GM12864 (cell line): ENCODE results near the gene KRTAP4-9.
"Not testable (repeated sequence)": the region's sequence is repeated elsewhere in the genome, so short reads cannot be mapped to it uniquely, and the experiment has no call there.

ENCODE experiments used
- DNase-seq: peaks from one replicate; pipeline ENCODE4 v3.0.0-alpha.2; 2011; ENCODE audit warnings: low read depth
- H3K4me3 ChIP-seq: 2 replicates; pipeline ENCODE4 v1.5.1; 2011; ENCODE audit warnings: mild to moderate bottlenecking, low read depth, low read length, control low read depth
- TF ChIP-seq, protein P1 (sequence below): IDR thresholded peaks from 2 replicates; pipeline ENCODE4 v1.5.1; 2011; ENCODE audit warnings: low read depth, mild to moderate bottlenecking, moderate library complexity, low read length, control low read depth, inconsistent platforms; ENCODE audit errors: missing control alignments

The KRTAP4-9 gene

DNA sequence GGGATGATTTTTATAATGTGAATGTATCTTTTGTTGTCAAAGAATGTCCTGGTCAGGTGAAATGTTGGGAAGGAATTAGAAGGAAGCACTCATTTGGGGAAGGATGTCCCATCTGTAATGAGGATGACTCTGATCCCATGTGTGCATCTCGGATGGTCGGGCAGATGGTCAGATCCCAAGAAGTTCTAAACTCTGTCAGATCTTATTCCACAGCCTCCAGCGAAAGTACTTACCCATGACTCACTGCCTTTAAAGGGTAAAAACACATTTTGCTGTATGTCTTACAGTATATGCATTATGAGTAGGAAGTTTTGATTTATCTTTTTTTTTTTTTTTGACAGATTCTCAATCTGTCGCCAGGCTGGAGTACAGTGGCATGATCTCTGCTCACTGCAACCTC lies 13.5 kb downstream of the KRTAP4-9 start:
- DNase-seq = no peak
- H3K4me3 ChIP-seq = no peak overlapping the region
- TF ChIP-seq, protein P1, sequence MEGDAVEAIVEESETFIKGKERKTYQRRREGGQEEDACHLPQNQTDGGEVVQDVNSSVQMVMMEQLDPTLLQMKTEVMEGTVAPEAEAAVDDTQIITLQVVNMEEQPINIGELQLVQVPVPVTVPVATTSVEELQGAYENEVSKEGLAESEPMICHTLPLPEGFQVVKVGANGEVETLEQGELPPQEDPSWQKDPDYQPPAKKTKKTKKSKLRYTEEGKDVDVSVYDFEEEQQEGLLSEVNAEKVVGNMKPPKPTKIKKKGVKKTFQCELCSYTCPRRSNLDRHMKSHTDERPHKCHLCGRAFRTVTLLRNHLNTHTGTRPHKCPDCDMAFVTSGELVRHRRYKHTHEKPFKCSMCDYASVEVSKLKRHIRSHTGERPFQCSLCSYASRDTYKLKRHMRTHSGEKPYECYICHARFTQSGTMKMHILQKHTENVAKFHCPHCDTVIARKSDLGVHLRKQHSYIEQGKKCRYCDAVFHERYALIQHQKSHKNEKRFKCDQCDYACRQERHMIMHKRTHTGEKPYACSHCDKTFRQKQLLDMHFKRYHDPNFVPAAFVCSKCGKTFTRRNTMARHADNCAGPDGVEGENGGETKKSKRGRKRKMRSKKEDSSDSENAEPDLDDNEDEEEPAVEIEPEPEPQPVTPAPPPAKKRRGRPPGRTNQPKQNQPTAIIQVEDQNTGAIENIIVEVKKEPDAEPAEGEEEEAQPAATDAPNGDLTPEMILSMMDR = no peak

DNA sequence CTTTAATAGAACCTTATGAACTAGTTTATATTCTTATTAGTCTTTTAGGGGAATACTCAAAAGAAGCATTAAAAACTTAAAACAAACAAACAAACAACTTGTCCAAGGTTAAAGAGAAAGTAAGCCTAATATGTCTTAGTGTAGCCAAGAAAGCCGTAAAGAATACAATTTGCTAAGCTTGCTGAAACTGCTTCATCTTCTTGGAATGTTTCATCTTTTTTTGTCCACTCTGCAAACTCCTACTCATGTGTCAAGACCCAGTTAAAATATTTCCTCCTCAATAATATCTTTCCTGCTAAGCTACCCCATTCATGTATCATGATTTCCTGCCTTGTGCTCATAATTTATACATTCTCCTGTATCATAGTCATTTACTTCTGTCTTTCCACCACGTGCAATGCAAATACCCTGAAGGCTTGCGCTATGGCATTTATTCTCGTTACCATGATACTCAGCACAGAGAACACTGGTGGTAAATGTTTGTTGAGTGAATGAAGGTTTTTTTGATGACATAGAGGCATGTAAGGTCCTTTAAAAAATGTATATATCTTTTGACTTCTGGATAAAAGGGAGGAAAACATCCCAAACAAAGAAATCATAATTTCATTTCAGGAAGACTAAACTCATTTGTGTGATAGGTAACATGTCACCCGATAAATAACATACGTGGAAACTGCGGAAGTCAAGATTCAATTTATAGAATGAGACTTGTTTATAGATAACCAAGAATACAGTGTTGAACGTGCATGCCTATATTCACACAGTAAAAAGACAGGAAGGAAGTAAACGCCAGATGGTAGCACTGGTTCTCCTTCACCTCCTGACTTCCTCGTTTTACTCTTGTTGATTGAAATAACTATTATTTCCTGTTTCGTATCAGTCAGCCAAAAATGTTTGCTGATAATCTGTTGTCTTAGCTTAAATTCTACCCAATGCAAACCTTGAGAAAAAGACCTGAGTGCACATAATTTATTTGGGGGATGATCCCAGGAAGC lies 14.8 kb downstream of the KRTAP4-9 start:
- not testable (repeated sequence) for DNase-seq, H3K4me3 ChIP-seq

GRCh38 chr17:41121742-41122141 lies 16.6 kb downstream of the KRTAP4-9 start:
- TF ChIP-seq, protein P1 = no peak
- no peak for DNase-seq
- H3K4me3 ChIP-seq = no peak overlapping the region

DNA sequence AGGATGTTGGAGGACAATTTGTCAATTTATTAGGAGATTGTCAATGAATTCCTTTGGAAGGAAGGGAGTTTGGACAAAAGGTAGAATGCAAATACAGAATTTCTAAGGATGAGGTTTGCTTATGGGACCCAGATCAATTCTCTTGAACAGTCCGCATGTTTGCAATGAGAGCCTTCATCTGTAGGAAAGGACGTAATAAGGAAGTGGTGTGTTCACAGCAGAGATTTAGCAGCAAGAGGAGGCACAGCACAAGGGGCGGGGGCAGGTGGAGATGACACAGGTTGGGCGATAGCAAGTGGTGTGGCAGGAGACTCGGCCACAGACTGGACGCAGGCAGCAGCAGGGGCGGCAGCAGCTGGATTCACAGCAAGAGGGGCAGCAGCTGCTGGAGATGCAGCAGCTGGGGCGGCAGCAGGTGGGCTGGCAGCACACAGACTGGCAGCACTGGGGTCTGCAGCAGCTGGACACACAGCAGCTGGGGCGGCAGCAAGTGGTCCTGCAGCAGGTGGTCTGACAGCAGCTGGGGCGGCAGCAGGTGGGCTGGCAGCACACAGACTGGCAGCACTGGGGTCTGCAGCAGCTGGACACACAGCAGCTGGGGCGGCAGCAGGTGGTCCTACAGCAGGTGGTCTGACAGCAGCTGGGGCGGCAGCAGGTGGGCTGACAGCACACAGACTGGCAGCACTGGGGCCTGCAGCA lies 18.3 kb downstream of the KRTAP4-9 start:
- not testable (repeated sequence) for DNase-seq, H3K4me3 ChIP-seq

DNA sequence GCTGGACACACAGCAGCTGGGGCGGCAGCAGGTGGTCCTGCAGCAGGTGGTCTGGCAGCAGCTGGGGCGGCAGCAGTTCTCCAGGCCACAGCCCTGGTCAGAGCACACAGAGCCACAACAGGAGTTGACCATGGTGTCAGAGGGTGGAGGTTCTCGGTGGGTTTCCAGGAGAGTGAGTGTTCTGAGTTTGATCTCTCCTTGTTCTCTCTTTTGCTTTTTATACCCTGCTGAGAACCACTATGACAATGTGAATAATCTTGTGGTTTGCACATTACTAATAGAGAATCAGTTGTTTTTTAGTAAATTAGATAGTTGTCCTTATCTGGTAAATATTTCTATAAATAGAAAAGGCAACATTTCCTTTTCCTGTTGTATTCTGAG lies 18.8 kb downstream of the KRTAP4-9 start, which contains the start of gene KRTAP4-12:
KRTAP4-12 (minus strand) TSS at position 192 of the 381 bp plus-strand sequence; CDS start at position 132, 60 bp downstream.
- DNase-seq, H3K4me3 ChIP-seq: not testable (repeated sequence)

DNA sequence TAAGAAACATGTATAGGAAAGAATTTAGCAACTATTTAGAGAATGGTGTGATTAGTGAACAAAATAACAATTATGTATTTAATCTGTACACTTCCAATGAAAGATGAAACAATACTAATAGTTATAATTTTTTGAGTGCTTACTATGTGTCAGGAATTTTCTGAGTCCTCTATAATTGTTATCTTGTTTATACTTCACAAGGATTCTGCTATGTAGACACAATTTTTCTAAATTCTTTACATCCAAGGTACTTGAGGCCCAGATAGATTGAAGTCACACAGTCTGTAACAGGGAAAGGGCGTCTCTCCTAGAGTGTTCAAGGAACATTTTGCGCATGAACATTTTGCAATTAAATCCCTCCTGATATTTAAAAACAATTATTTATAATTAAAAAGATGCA lies 19.9 kb downstream of the KRTAP4-9 start:
- TF ChIP-seq, protein P1 = no peak
- no peak overlapping the region for H3K4me3 ChIP-seq
- DNase-seq = no peak

- TF ChIP-seq, protein P1 = no peak
- no peak overlapping the region for H3K4me3 ChIP-seq
- DNase-seq = no peak
These were observed 21.2 kb downstream of the KRTAP4-9 start for GRCh38 chr17:41126412-41126811.

- DNase-seq = no peak
- H3K4me3 ChIP-seq = no peak overlapping the region
- TF ChIP-seq, protein P1 = no peak
These were observed 22.2 kb downstream of the KRTAP4-9 start for GRCh38 chr17:41127371-41127770.
